Testis (tissue), 2 donors: ENCODE results near the gene OPA1.

Experiments used
- CTCF ChIP-seq, 3 experiments: fragments of 450-650 bp in 2 of 3; fragments of 200-600 bp in 1 of 3; sonication (generic) in 1 of 3; IDR thresholded peaks; one replicate each; pipeline ENCODE4 v1.5.1; 2016 to 2019; ENCODE audit warnings: antibody characterized with exemption in 3 of 3, mild to moderate bottlenecking in 2 of 3, moderate library complexity in 1 of 3
- POLR2A ChIP-seq: fragments of 450-650 bp; IDR thresholded peaks from one replicate; pipeline ENCODE4 v1.6.1; 2017; ENCODE audit warnings: antibody characterized with exemption, mild to moderate bottlenecking, moderate library complexity

DNA sequence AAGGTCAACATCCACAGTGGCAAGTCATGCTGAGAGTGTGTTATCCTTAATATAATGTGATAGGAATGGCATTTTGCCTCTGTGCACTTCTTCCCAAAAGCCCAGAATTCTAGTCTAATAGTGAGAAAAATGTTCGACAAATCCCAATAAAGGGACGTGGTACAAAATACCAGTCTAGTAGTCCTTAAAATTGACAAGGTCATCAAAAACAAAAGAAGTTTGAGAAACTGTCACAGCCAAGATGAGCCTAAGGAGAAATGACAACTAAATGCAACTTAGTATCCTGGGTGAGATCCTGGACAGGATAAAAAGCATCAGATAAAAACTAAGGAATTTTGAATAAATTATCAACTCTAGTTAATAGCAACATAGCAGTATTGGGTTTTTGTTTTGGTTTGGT, 23.9 kb upstream of the OPA1 start:
- no peak for TF ChIP-seq CTCF (IDR thresholded peaks at IDR 0.05)
- TF ChIP-seq POLR2A = no peak
